PC-3 (cell line): ENCODE measurements around the gene BASP1. TPM values are rescaled to one million over a fixed set of nuclear protein-coding genes. Genes with fewer than 3 reads are reported as not detected.
A peak's percentile ranks its signal among the peaks of the same experiment; 100 is the strongest.

Source experiments
- ATAC-seq: fragments of 200-7000 bp; cut with Tn5 transposase; 2 replicates; pipeline ENCODE4 v1.9.1; 2020; ENCODE audit warnings: mild to moderate bottlenecking, moderate library complexity
- BruUV-seq: library from RNA; stranded (reverse); fragments of 400-500 nt; replicated peaks from 2 replicates; lab custom pipeline; 2021; lab: Mats Ljungman, UMichigan
- CTCF ChIA-PET: fragments of 300-600 bp; sonication (Branson Sonifier 250); formaldehyde crosslinking; loops from one replicate; lab custom pipeline; 2022; ENCODE audit warnings: antibody characterized with exemption; lab: Charles Lee
- POLR2A ChIA-PET: fragments of 300-600 bp; sonication (Branson Sonifier 250); formaldehyde crosslinking; loops from one replicate; lab custom pipeline; 2022; ENCODE audit warnings: antibody characterized with exemption; ENCODE audit not compliant: unreplicated experiment; lab: Charles Lee
- DNase-seq: peaks from one replicate; pipeline ENCODE4 v3.0.0-alpha.2; 2015
- H2AFZ ChIP-seq: fragments of 300-600 bp; sonication (generic); 2 replicates; pipeline ENCODE4 v1.6.0; 2016; ENCODE audit warnings: antibody characterized with exemption, low read length
- H3F3A ChIP-seq: fragments of 300-600 bp; sonication (generic); one replicate; pipeline ENCODE4 v1.6.0; 2017; ENCODE audit warnings: antibody characterized with exemption, low read length, control low read depth, mild to moderate bottlenecking; ENCODE audit not compliant: unreplicated experiment
- H3K27ac ChIP-seq: fragments of 300-600 bp; sonication (generic); 2 replicates; pipeline ENCODE4 v1.5.1; 2016; ENCODE audit warnings: mild to moderate bottlenecking, low read length
- H3K27me3 ChIP-seq: fragments of 300-600 bp; sonication (generic); 2 replicates; pipeline ENCODE4 v1.6.1; 2016; ENCODE audit warnings: low read length, mixed read lengths
- H3K36me3 ChIP-seq: fragments of 300-600 bp; sonication (generic); 2 replicates; pipeline ENCODE4 v1.6.1; 2016; ENCODE audit warnings: low read depth, mixed run types, low read length, mixed read lengths
- H3K4me1 ChIP-seq: fragments of 300-600 bp; sonication (generic); 2 replicates; pipeline ENCODE4 v1.5.1; 2016; ENCODE audit warnings: low read length; ENCODE audit not compliant: insufficient read depth
- H3K4me2 ChIP-seq: fragments of 300-600 bp; sonication (generic); 2 replicates; pipeline ENCODE4 v1.6.0; 2016; ENCODE audit warnings: low read length
- H3K4me3 ChIP-seq: fragments of 300-600 bp; sonication (generic); 2 replicates; pipeline ENCODE4 v1.5.1; 2016; ENCODE audit warnings: mild to moderate bottlenecking, low read length, mixed read lengths
- H3K79me2 ChIP-seq: fragments of 300-600 bp; sonication (generic); 2 replicates; pipeline ENCODE4 v1.6.1; 2017; ENCODE audit warnings: low read length, mixed read lengths
- H3K9ac ChIP-seq: fragments of 300-600 bp; sonication (generic); 2 replicates; pipeline ENCODE4 v1.6.0; 2016; ENCODE audit warnings: mild to moderate bottlenecking, low read length
- H3K9me2 ChIP-seq: fragments of 300-600 bp; sonication (generic); replicated peaks from 2 replicates; pipeline ENCODE4 v1.6.1; 2016; ENCODE audit warnings: mixed run types, low read length, mixed read lengths
- H3K9me3 ChIP-seq: fragments of 300-600 bp; sonication (generic); 2 replicates; pipeline ENCODE4 v1.6.1; 2016; ENCODE audit warnings: low read length, mixed read lengths
- H4K20me1 ChIP-seq: fragments of 300-600 bp; sonication (generic); 2 replicates; pipeline ENCODE4 v1.6.1; 2016; ENCODE audit warnings: low read length, mixed read lengths
- EZH2 ChIP-seq: fragments of 300-600 bp; sonication (generic); IDR thresholded peaks from one replicate; pipeline ENCODE4 v1.6.1; 2017; ENCODE audit warnings: antibody characterized with exemption, mild to moderate bottlenecking, low read length; ENCODE audit not compliant: unreplicated experiment
- EZH2phosphoT487 ChIP-seq: fragments of 300-600 bp; sonication (generic); IDR thresholded peaks from 2 replicates; pipeline ENCODE4 v1.6.1; 2018; ENCODE audit warnings: mild to moderate bottlenecking, antibody characterized with exemption, low read length, borderline replicate concordance
- intact Hi-C: fragments of 100-400 bp; cut with micrococcal nuclease; formaldehyde crosslinking; loops from 2 replicates; pipeline ENCODE4 v1.9.0; 2023
- total RNA-seq: library from RNA; depleted of rRNA; stranded (reverse); fragments of >200 nt; gene quantifications from 2 replicates; pipeline ENCODE4 v1.2.3, GENCODE V29; 2014
- TF ChIP-seq, protein P1 (sequence below): fragments of 300-600 bp; sonication (generic); conservative IDR thresholded peaks from 2 replicates; pipeline ENCODE4 v1.5.1; 2017; ENCODE audit warnings: antibody characterized with exemption, low read depth, mild to moderate bottlenecking, low read length

Gene BASP1
- total RNA-seq, 1 experiment from 2014 or later = 169 TPM

DNA sequence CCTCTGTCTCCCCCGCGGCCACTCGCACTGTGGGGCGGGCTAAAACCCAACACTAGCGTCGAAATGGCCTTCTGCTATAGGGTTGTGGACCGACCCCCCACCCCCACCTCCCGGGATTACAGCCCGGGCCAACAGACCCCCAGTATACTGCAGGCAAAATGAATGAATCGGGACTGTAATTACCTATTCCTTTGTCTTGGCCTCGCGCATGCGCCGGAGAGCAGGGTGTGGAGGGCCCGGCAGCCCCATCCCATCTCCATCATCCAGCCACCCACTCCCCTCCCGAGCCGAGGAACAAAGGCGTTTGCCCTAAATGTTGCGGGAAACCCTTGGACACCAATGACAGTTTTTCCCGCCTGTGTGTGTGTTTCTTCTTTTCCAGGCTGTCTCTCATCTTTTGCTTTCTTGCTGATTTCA, 1.6 kb downstream of the BASP1 start:
- peak overlapping the region; percentile 90 for H2AFZ ChIP-seq
- DNase-seq (peak; percentile 70), ATAC-seq (peak; percentile 27)
- no peak for TF ChIP-seq EZH2phosphoT487
- TF ChIP-seq, protein P1, sequence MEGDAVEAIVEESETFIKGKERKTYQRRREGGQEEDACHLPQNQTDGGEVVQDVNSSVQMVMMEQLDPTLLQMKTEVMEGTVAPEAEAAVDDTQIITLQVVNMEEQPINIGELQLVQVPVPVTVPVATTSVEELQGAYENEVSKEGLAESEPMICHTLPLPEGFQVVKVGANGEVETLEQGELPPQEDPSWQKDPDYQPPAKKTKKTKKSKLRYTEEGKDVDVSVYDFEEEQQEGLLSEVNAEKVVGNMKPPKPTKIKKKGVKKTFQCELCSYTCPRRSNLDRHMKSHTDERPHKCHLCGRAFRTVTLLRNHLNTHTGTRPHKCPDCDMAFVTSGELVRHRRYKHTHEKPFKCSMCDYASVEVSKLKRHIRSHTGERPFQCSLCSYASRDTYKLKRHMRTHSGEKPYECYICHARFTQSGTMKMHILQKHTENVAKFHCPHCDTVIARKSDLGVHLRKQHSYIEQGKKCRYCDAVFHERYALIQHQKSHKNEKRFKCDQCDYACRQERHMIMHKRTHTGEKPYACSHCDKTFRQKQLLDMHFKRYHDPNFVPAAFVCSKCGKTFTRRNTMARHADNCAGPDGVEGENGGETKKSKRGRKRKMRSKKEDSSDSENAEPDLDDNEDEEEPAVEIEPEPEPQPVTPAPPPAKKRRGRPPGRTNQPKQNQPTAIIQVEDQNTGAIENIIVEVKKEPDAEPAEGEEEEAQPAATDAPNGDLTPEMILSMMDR = no peak
- TF ChIP-seq EZH2 = no peak
- BruUV-seq = no TSS peak
- peak overlapping the region; percentile 74 for H3K9ac ChIP-seq
- peaks cover 65% of the 10 kb centered on the region for H3K79me2 ChIP-seq
- H4K20me1 ChIP-seq = peaks cover 9% of the 10 kb centered on the region
- H3K4me2 ChIP-seq = peak overlapping the region; percentile 91
- no peaks in the 10 kb centered on the region for H3K9me3 ChIP-seq
- POLR2A ChIA-PET = no interaction called here
- H3K4me3 ChIP-seq = peak overlapping the region; percentile 83
- H3K27me3 ChIP-seq = no peaks in the 10 kb centered on the region
- intact Hi-C loops = loop anchor here (2.0 to 5.0 kb wide), 5 partner anchors 38 to 733 kb away; no protein-coding TSS in a partner anchor
- peaks cover 29% of the 10 kb centered on the region for H3K4me1 ChIP-seq
- CTCF ChIA-PET = no interaction called here
- peak overlapping the region; percentile 31 for H3K27ac ChIP-seq
- peaks cover 15% of the 10 kb centered on the region; the same call in 1 of the 2 replicates for H3K36me3 ChIP-seq
- no peaks in the 10 kb centered on the region for H3K9me2 ChIP-seq
- H3F3A ChIP-seq = no peaks in the 10 kb centered on the region

DNA sequence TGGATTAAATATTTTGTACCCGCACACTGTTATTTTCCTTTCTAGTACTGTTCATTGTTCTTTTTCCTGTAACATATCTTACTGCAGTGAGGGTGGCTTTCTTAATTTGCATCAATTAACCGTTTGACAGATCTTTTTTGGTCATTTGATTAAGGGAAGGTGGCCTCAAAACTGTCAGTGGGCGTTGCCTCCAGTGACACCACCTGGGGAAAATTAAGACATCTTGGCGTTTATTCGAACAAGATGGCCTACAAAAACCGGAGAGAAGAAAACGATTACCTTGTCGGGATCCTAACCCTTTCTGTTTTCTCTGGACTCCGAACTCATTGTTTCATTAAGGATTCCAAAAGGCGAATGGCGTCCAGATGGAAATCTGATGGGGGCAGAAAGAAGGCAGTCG, 2.0 kb downstream of the BASP1 start:
- Histone ChIP-seq H3K9me2 (no peaks in the 10 kb centered on the region), H3K36me3 (peaks cover 15% of the 10 kb centered on the region; the same call in 1 of the 2 replicates), H2AFZ (peak overlapping the region; percentile 90), H3F3A (no peaks in the 10 kb centered on the region), H3K27me3 (no peaks in the 10 kb centered on the region), H4K20me1 (peaks cover 13% of the 10 kb centered on the region), H3K4me1 (peaks cover 30% of the 10 kb centered on the region), H3K4me3 (peak overlapping the region; percentile 83), H3K9me3 (no peaks in the 10 kb centered on the region), H3K79me2 (peaks cover 69% of the 10 kb centered on the region), H3K9ac (peak overlapping the region; percentile 74), H3K27ac (no peak overlapping the region), H3K4me2 (peak overlapping the region; percentile 91)
- ChIA-PET CTCF (no interaction called here), POLR2A (no interaction called here)
- TF ChIP-seq, protein P1 = no peak
- TF ChIP-seq EZH2phosphoT487 = no peak
- TF ChIP-seq EZH2 = no peak
- BruUV-seq = TSS peak; percentile 26
- DNase-seq (no peak), ATAC-seq (no peak)
- intact Hi-C loops = loop anchor here (2.0 to 5.0 kb wide), 5 partner anchors 38 to 733 kb away; no protein-coding TSS in a partner anchor

DNA sequence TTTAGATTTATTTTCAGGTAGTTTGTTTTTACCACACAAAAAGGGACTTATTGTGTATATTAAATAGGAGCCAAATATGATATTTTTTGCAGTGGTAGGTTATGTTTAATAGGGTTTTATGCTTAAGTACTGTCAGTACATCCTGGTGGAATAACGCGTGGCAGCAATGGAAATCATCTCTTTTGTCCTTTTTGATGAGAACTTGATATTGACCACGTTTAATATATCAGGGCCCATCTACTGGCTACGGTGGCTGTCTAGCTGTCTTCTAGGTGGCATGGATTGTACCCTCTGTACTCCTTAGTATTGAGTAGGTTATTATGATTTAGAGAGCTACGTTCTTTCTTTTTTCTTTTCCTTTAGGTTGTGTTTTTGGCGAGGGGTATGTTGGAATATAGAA, 2.6 kb downstream of the BASP1 start:
- Histone ChIP-seq H3F3A (no peaks in the 10 kb centered on the region), H3K9me3 (no peaks in the 10 kb centered on the region), H3K9me2 (no peaks in the 10 kb centered on the region), H3K4me2 (peak overlapping the region; percentile 91), H3K27ac (no peak overlapping the region), H2AFZ (0 out of 2 replicates have a peak overlapping the region, but pooled peaks have one; percentile 90), H3K9ac (no peak overlapping the region), H3K4me1 (peaks cover 34% of the 10 kb centered on the region), H3K4me3 (peak overlapping the region; percentile 83), H3K36me3 (peaks cover 15% of the 10 kb centered on the region; the same call in 1 of the 2 replicates), H3K79me2 (peaks cover 75% of the 10 kb centered on the region), H4K20me1 (peaks cover 18% of the 10 kb centered on the region), H3K27me3 (no peaks in the 10 kb centered on the region)
- TF ChIP-seq EZH2phosphoT487 = no peak
- TF ChIP-seq EZH2 = no peak
- TF ChIP-seq, protein P1 = no peak
- DNase-seq = no peak
- ChIA-PET POLR2A (no interaction called here), CTCF (no interaction called here)
- no TSS peak for BruUV-seq
- intact Hi-C loops = loop anchor here (2.0 to 5.0 kb wide), 5 partner anchors 37 to 732 kb away; no protein-coding TSS in a partner anchor
- no peak for ATAC-seq
